HG03442 (cell line): ENCODE results near the gene CFAP47.
"Not testable (repeated sequence)": the region's sequence is repeated elsewhere in the genome, so short reads cannot be mapped to it uniquely, and the experiment has no call there.

Experiments used
- ATAC-seq: cut with Tn5 transposase; IDR thresholded peaks from one replicate; pipeline ENCODE4 v1.9.1; 2021; ENCODE audit warnings: mild to moderate bottlenecking, moderate library complexity; ENCODE audit not compliant: unreplicated experiment

CFAP47 gene

GRCh38 chrX:35919536-35920309 is at the start of gene CFAP47:
TSS of gene CFAP47 (plus strand) at chrX:35919734. CDS start at chrX:35919800, 66 bp downstream.
- no peak for ATAC-seq

- ATAC-seq: no peak
These were observed 38.9 kb upstream of the CFAP47 start for GRCh38 chrX:35880601-35881000.

GRCh38 chrX:35886135-35886534 is 33.4 kb upstream of the CFAP47 start:
- ATAC-seq: no peak

- ATAC-seq: no peak
These were observed 28.8 kb upstream of the CFAP47 start for GRCh38 chrX:35890699-35891098.

GRCh38 chrX:35986816-35987215 is 67.3 kb downstream of the CFAP47 start:
- ATAC-seq: not testable (repeated sequence)

GRCh38 chrX:36007207-36007606 is 87.7 kb downstream of the CFAP47 start:
- ATAC-seq: no peak

GRCh38 chrX:36019125-36019524 is 99.6 kb downstream of the CFAP47 start:
- ATAC-seq: no peak

- ATAC-seq: no peak
These were observed 116.0 kb downstream of the CFAP47 start for GRCh38 chrX:36035550-36035949.

- no peak for ATAC-seq
These were observed 143.2 kb downstream of the CFAP47 start for GRCh38 chrX:36062778-36063177.

- no peak for ATAC-seq
These were observed 151.5 kb downstream of the CFAP47 start for GRCh38 chrX:36071061-36071460.

GRCh38 chrX:36075009-36075408 is 155.5 kb downstream of the CFAP47 start:
- not testable (repeated sequence) for ATAC-seq

GRCh38 chrX:36083256-36083655 is 163.7 kb downstream of the CFAP47 start:
- ATAC-seq: no peak

- ATAC-seq: no peak
These were observed 167.8 kb downstream of the CFAP47 start for GRCh38 chrX:36087366-36087765.

- ATAC-seq: not testable (repeated sequence)
These were observed 169.4 kb downstream of the CFAP47 start for GRCh38 chrX:36088939-36089338.

- ATAC-seq: no peak
These were observed 182.9 kb downstream of the CFAP47 start for GRCh38 chrX:36102425-36102824.

GRCh38 chrX:36116222-36116621 is 196.7 kb downstream of the CFAP47 start:
- no peak for ATAC-seq

- ATAC-seq: no peak
These were observed 239.7 kb downstream of the CFAP47 start for GRCh38 chrX:36159254-36159653.

GRCh38 chrX:36160081-36160480 is 240.5 kb downstream of the CFAP47 start:
- no peak for ATAC-seq

GRCh38 chrX:36198575-36198974 is 279.0 kb downstream of the CFAP47 start:
- no peak for ATAC-seq

GRCh38 chrX:36199928-36200327 is 280.4 kb downstream of the CFAP47 start:
- no peak for ATAC-seq

- ATAC-seq: no peak
These were observed 295.4 kb downstream of the CFAP47 start for GRCh38 chrX:36214924-36215323.

- no peak for ATAC-seq
These were observed 299.3 kb downstream of the CFAP47 start for GRCh38 chrX:36218801-36219200.
